HepG2 (cell line): ENCODE data around the gene IL3. TPM values are rescaled to one million over a fixed set of nuclear protein-coding genes. Genes with fewer than 3 reads are reported as not detected.

ENCODE experiments used
- ATAC-seq: fragments of 200-7000 bp; cut with Tn5 transposase; 3 replicates; pipeline ENCODE4 v1.9.1; 2020; ENCODE audit warnings: mild to moderate bottlenecking, moderate library complexity
- BruUV-seq: library from RNA; stranded (reverse); fragments of 400-500 nt; replicated peaks from 2 replicates; lab custom pipeline; 2021; lab: Mats Ljungman, UMichigan
- CTCF ChIA-PET: fragments of 300-600 bp; formaldehyde crosslinking; extraction: SDS; loops from one replicate; lab custom pipeline; 2021; ENCODE audit warnings: low total read pairs, inconsistent platforms, low intra/inter-chr PET ratio; lab: Yijun Ruan, JAX
- POLR2A ChIA-PET: fragments of 350-600 bp; sonication (Branson Sonifier 250); formaldehyde crosslinking; loops from one replicate; lab custom pipeline; 2020; ENCODE audit warnings: antibody characterized with exemption, inconsistent platforms; lab: Yijun Ruan, JAX
- DNase-seq: peaks from one replicate; pipeline ENCODE4 v3.0.0-alpha.2; 2015; ENCODE audit warnings: low spot score
- FAIRE-seq: peaks from 3 replicates; lab custom pipeline; 2011; peaks lifted over from hg19 to GRCh38; lab: Jason Lieb, UNC
- H2AFZ ChIP-seq: one replicate; pipeline ENCODE4 v1.6.1; 2011; ENCODE audit warnings: low read length, inconsistent platforms
- H3K27ac ChIP-seq: fragments of 300-600 bp; 3 replicates; pipeline ENCODE4 v1.8.0; 2011; ENCODE audit warnings: mixed run types, mild to moderate bottlenecking, mixed read lengths, low read length, inconsistent platforms; ENCODE audit not compliant: insufficient read depth; ENCODE audit errors: extremely low read length
- H3K27me3 ChIP-seq, 2 experiments: fragments of 200-600 bp in 1 of 2; 2 replicates in 1 of 2; 3 replicates in 1 of 2; pipeline versions ENCODE4 v1.6.0 to v1.8.0; 2011; ENCODE audit warnings: low read length in 2 of 2, mild to moderate bottlenecking in 2 of 2, moderate library complexity in 2 of 2, inconsistent platforms in 1 of 2; ENCODE audit not compliant: insufficient read depth in 2 of 2, control insufficient read depth in 1 of 2
- H3K36me3 ChIP-seq, 2 experiments: fragments of 200-600 bp in 1 of 2; replicated peaks in 1 of 2; 2 replicates in 1 of 2; 3 replicates in 1 of 2; pipeline versions ENCODE4 v1.5.1 to v1.8.0; 2011; ENCODE audit warnings: low read length in 2 of 2, inconsistent platforms in 1 of 2; ENCODE audit not compliant: insufficient read depth in 2 of 2, control insufficient read depth in 1 of 2
- H3K4me1 ChIP-seq: 2 replicates; pipeline ENCODE4 v1.5.1; 2012; ENCODE audit warnings: low read length, inconsistent platforms; ENCODE audit not compliant: insufficient read depth
- H3K4me2 ChIP-seq: 2 replicates; pipeline ENCODE4 v1.6.0; 2011; ENCODE audit warnings: low read depth, low read length, inconsistent platforms
- H3K4me3 ChIP-seq, 3 experiments: fragments of 200-600 bp in 1 of 3; sonication (generic), shearing (Covaris generic) in 1 of 3; replicated peaks in 1 of 3; 2 replicates each; pipeline ENCODE4 v1.5.1; 2011 to 2016; ENCODE audit warnings: low read length in 3 of 3, inconsistent platforms in 2 of 3, low read depth in 2 of 3, mild to moderate bottlenecking in 2 of 3, control low read depth in 1 of 3, mixed read lengths in 1 of 3; ENCODE audit not compliant: insufficient read depth in 1 of 3
- H3K79me2 ChIP-seq: one replicate; pipeline ENCODE4 v1.6.1; 2011; ENCODE audit warnings: low read length, inconsistent platforms; ENCODE audit not compliant: insufficient read depth
- H3K9ac ChIP-seq: 2 replicates; pipeline ENCODE4 v1.6.0; 2011; ENCODE audit warnings: mild to moderate bottlenecking, low read depth, low read length, inconsistent platforms; ENCODE audit not compliant: insufficient read depth
- H3K9me3 ChIP-seq: 2 replicates; pipeline ENCODE4 v1.5.1; 2012; ENCODE audit warnings: mild to moderate bottlenecking, low read length
- H4K20me1 ChIP-seq: 2 replicates; pipeline ENCODE4 v1.6.0; 2011; ENCODE audit warnings: inconsistent platforms, mild to moderate bottlenecking, low read length, moderate library complexity; ENCODE audit not compliant: insufficient read depth
- ETS1 ChIP-seq: sonication (generic); formaldehyde crosslinking; IDR thresholded peaks from 2 replicates; pipeline ENCODE4 v1.4.0; 2020; ENCODE audit warnings: missing genetic modification reagents
- KLF13 ChIP-seq: sonication (generic); formaldehyde crosslinking; IDR thresholded peaks from 2 replicates; pipeline ENCODE4 v1.4.0; 2020; ENCODE audit warnings: mild to moderate bottlenecking, missing genetic modification reagents
- NR2F2 ChIP-seq: IDR thresholded peaks from 2 replicates; pipeline ENCODE4 v1.6.1; 2012; ENCODE audit warnings: low read depth, inconsistent platforms, borderline replicate concordance
- RBM22 ChIP-seq: fragments of 200-400 bp; formaldehyde crosslinking; optimal IDR thresholded peaks from 2 replicates; pipeline ENCODE3; 2017; ENCODE audit warnings: mild to moderate bottlenecking, low read length, moderate library complexity
- ZBTB21 ChIP-seq: sonication (generic); formaldehyde crosslinking; IDR thresholded peaks from 2 replicates; pipeline ENCODE4 v1.4.0; 2020; ENCODE audit warnings: missing genetic modification reagents
- ZNF724P ChIP-seq: sonication (generic); formaldehyde crosslinking; IDR thresholded peaks from 2 replicates; pipeline ENCODE4 v1.8.0; 2022; ENCODE audit warnings: missing genetic modification reagents, borderline replicate concordance
- WGBS: methylation state at CpG from one replicate; pipeline ENCODE4 v1.1.6; 2017; ENCODE audit warnings: low lambda C conversion rate; 5-methylcytosine and 5-hydroxymethylcytosine counted together
- in situ Hi-C: cut with HindIII; loops from 2 replicates; pipeline ENCODE4 v1.10.0; 2017; ENCODE audit warnings: low pct_unique_long_range_greater_than_20kb; ENCODE audit not compliant: extremely low pct_ligation_motif_present
- intact Hi-C: fragments of 100-400 bp; cut with micrococcal nuclease; formaldehyde crosslinking; loops from one replicate; pipeline ENCODE4 v1.10.0; 2022; ENCODE audit not compliant: unreplicated experiment
- polyA plus RNA-seq, 8 experiments: library from polyadenylated mRNA; depleted of rRNA in 3 of 8; stranded (reverse) in 7 of 8; unstranded in 1 of 8; fragments of >200 nt; fragmentation: Illumina TruSeq in 4 of 8; extraction: Trizol in 4 of 8; gene quantifications; 2 replicates each; pipeline versions ENCODE4 v1.2.1 to v1.2.3, GENCODE V29; 2011 to 2016; ENCODE audit warnings: low read depth in 4 of 8, missing spikeins in 1 of 8, mixed read lengths in 1 of 8; ENCODE audit not compliant: insufficient read depth in 1 of 8
- total RNA-seq, 5 experiments: library from RNA; depleted of rRNA; stranded (reverse); fragments of >200 nt; fragmentation: Illumina TruSeq; extraction: Trizol; gene quantifications; 2 replicates each; pipeline ENCODE4 v1.2.3, GENCODE V29; 2016; ENCODE audit warnings: low read depth in 1 of 5
- TF ChIP-seq, protein P1 (sequence below): sonication (generic); formaldehyde crosslinking; IDR thresholded peaks from 2 replicates; pipeline ENCODE4 v1.4.0; 2020; ENCODE audit warnings: missing genetic modification reagents

IL3 gene
- total and polyA plus RNA-seq, 2 of the 13 experiments (the other 11 are each of a cell fraction or from before 2014, with no cell fraction given): not detected

- Histone ChIP-seq H3K4me3 (no peak overlapping the region), H2AFZ (no peak overlapping the region), H4K20me1 (no peaks in the 10 kb centered on the region), H3K27me3 (peaks cover 0 to 7% of the 10 kb centered on the region in 2 experiments; a peak in 2 of 5 replicates), H3K4me2 (no peak overlapping the region), H3K36me3 (no peaks in the 10 kb centered on the region), H3K9me3 (no peaks in the 10 kb centered on the region), H3K79me2 (no peaks in the 10 kb centered on the region), H3K9ac (no peak overlapping the region), H3K4me1 (peaks cover 16% of the 10 kb centered on the region), H3K27ac (no peak overlapping the region)
- 49% methylated on average over 3 of the region's 3 CpGs for WGBS
- ATAC-seq (no peak), FAIRE-seq (no peak), DNase-seq (no peak)
- in situ Hi-C loops: no loop called here
- TF ChIP-seq ZBTB21 (CRISPR knock-in tag) (no peak), ZNF724P (no peak), KLF13 (CRISPR knock-in tag) (no peak), RBM22 (no peak), ETS1 (CRISPR knock-in tag) (no peak), NR2F2 (no peak)
- TF ChIP-seq, protein P1, sequence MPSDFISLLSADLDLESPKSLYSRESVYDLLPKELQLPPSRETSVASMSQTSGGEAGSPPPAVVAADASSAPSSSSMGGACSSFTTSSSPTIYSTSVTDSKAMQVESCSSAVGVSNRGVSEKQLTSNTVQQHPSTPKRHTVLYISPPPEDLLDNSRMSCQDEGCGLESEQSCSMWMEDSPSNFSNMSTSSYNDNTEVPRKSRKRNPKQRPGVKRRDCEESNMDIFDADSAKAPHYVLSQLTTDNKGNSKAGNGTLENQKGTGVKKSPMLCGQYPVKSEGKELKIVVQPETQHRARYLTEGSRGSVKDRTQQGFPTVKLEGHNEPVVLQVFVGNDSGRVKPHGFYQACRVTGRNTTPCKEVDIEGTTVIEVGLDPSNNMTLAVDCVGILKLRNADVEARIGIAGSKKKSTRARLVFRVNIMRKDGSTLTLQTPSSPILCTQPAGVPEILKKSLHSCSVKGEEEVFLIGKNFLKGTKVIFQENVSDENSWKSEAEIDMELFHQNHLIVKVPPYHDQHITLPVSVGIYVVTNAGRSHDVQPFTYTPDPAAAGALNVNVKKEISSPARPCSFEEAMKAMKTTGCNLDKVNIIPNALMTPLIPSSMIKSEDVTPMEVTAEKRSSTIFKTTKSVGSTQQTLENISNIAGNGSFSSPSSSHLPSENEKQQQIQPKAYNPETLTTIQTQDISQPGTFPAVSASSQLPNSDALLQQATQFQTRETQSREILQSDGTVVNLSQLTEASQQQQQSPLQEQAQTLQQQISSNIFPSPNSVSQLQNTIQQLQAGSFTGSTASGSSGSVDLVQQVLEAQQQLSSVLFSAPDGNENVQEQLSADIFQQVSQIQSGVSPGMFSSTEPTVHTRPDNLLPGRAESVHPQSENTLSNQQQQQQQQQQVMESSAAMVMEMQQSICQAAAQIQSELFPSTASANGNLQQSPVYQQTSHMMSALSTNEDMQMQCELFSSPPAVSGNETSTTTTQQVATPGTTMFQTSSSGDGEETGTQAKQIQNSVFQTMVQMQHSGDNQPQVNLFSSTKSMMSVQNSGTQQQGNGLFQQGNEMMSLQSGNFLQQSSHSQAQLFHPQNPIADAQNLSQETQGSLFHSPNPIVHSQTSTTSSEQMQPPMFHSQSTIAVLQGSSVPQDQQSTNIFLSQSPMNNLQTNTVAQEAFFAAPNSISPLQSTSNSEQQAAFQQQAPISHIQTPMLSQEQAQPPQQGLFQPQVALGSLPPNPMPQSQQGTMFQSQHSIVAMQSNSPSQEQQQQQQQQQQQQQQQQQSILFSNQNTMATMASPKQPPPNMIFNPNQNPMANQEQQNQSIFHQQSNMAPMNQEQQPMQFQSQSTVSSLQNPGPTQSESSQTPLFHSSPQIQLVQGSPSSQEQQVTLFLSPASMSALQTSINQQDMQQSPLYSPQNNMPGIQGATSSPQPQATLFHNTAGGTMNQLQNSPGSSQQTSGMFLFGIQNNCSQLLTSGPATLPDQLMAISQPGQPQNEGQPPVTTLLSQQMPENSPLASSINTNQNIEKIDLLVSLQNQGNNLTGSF (CRISPR knock-in tag): no peak
- CTCF ChIA-PET: no interaction called here
- POLR2A ChIA-PET: no interaction called here
- intact Hi-C loops: no loop called here
- no TSS peak for BruUV-seq
Measured at GRCh38 chr5:132079619-132080018, 19.2 kb downstream of the IL3 start.
